ENCODE results near the gene BLOC1S4.
A peak's percentile ranks its signal among the peaks of the same experiment; 100 is the strongest.

The BLOC1S4 gene

GRCh38 chr4:6692379-6692778 is 23.6 kb upstream of the BLOC1S4 start:
- no peak for DNase-seq (ENCODE audit: low spot score)

GRCh38 chr4:6692806-6693205 is 23.2 kb upstream of the BLOC1S4 start:
- DNase-seq (ENCODE audit: low spot score): no peak

- DNase-seq (ENCODE audit: low spot score): no peak
Observed at GRCh38 chr4:6693231-6694176, 22.5 kb upstream of the BLOC1S4 start, which contains the start of gene S100P. Gene S100P, plus strand, starts transcription at chr4:6693878. Its CDS starts 55 bp downstream, at chr4:6693933.

GRCh38 chr4:6694177-6694901 is 21.6 kb upstream of the BLOC1S4 start:
- DNase-seq (ENCODE audit: low spot score): no peak

- DNase-seq (ENCODE audit: low spot score): no peak
Observed at GRCh38 chr4:6695660-6696610, 20.0 kb upstream of the BLOC1S4 start.

- no peak for DNase-seq (ENCODE audit: low spot score)
Observed at GRCh38 chr4:6696611-6697010, 19.4 kb upstream of the BLOC1S4 start.

GRCh38 chr4:6697131-6697530 is 18.8 kb upstream of the BLOC1S4 start:
- DNase-seq (ENCODE audit: low spot score): no peak

- DNase-seq (ENCODE audit: low spot score): no peak
Observed at GRCh38 chr4:6699388-6699787, 16.6 kb upstream of the BLOC1S4 start.

GRCh38 chr4:6699903-6700302 is 16.1 kb upstream of the BLOC1S4 start:
- no peak for DNase-seq (ENCODE audit: low spot score)

- DNase-seq (ENCODE audit: low spot score): no peak
Observed at GRCh38 chr4:6701371-6701770, 14.6 kb upstream of the BLOC1S4 start.

- DNase-seq (ENCODE audit: low spot score): no peak
Observed at GRCh38 chr4:6702761-6703160, 13.2 kb upstream of the BLOC1S4 start.

- DNase-seq (ENCODE audit: low spot score): no peak
Observed at GRCh38 chr4:6703786-6704185, 12.2 kb upstream of the BLOC1S4 start.

- DNase-seq (ENCODE audit: low spot score): no peak
Observed at GRCh38 chr4:6705646-6706045, 10.3 kb upstream of the BLOC1S4 start.

- no peak for DNase-seq (ENCODE audit: low spot score)
Observed at GRCh38 chr4:6706173-6706572, 9.8 kb upstream of the BLOC1S4 start.

- peak; percentile 87 for DNase-seq (ENCODE audit: low spot score)
Observed at GRCh38 chr4:6709230-6710114, 6.5 kb upstream of the BLOC1S4 start, which contains the start of gene MRFAP1L1. Gene MRFAP1L1, minus strand, starts transcription at chr4:6709865. Its CDS starts 236 bp downstream, at chr4:6709629.

GRCh38 chr4:6710282-6710681 is 5.7 kb upstream of the BLOC1S4 start:
- no peak for DNase-seq (ENCODE audit: low spot score)

- no peak for DNase-seq (ENCODE audit: low spot score)
Observed at GRCh38 chr4:6710996-6711395, 5.0 kb upstream of the BLOC1S4 start.

- no peak for DNase-seq (ENCODE audit: low spot score)
Observed at GRCh38 chr4:6714954-6715353, 1.0 kb upstream of the BLOC1S4 start.

GRCh38 chr4:6715704-6716017 is 313 bp upstream of the BLOC1S4 start:
- DNase-seq (ENCODE audit: low spot score): no peak

GRCh38 chr4:6716958-6717655 is 1.1 kb downstream of the BLOC1S4 start:
- DNase-seq (ENCODE audit: low spot score): no peak

Data from COLO829 (cell line).